Measurements from ENCODE around the gene PRIMPOL.

GRCh38 chr4:184649971-184650855 lies 675 bp downstream of the PRIMPOL start:
- TF ChIP-seq POLR2A (IDR thresholded peaks at IDR 0.05): no peak
- TF ChIP-seq, protein P1, sequence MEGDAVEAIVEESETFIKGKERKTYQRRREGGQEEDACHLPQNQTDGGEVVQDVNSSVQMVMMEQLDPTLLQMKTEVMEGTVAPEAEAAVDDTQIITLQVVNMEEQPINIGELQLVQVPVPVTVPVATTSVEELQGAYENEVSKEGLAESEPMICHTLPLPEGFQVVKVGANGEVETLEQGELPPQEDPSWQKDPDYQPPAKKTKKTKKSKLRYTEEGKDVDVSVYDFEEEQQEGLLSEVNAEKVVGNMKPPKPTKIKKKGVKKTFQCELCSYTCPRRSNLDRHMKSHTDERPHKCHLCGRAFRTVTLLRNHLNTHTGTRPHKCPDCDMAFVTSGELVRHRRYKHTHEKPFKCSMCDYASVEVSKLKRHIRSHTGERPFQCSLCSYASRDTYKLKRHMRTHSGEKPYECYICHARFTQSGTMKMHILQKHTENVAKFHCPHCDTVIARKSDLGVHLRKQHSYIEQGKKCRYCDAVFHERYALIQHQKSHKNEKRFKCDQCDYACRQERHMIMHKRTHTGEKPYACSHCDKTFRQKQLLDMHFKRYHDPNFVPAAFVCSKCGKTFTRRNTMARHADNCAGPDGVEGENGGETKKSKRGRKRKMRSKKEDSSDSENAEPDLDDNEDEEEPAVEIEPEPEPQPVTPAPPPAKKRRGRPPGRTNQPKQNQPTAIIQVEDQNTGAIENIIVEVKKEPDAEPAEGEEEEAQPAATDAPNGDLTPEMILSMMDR (IDR thresholded peaks at IDR 0.05): no peak

All from adrenal gland (tissue), 5 donors.